MCF 10A (cell line): Measurements from ENCODE around the gene F8. TPM values are rescaled to one million over a fixed set of nuclear protein-coding genes. Genes with fewer than 3 reads are reported as not detected.
A peak's percentile ranks its signal among the peaks of the same experiment; 100 is the strongest.

Source experiments
- BruUV-seq: library from RNA; stranded (reverse); fragments of 400-500 nt; replicated peaks from 2 replicates; lab custom pipeline; 2021; lab: Mats Ljungman, UMichigan
- CTCF ChIA-PET: fragments of 300-600 bp; sonication (Branson Sonifier 250); formaldehyde crosslinking; extraction: SDS; loops from one replicate; lab custom pipeline; 2021; ENCODE audit warnings: antibody characterized with exemption, inconsistent platforms; lab: Yijun Ruan, JAX
- POLR2A ChIA-PET: fragments of 300-600, 350-650 bp; sonication (Branson Sonifier 250); formaldehyde crosslinking; extraction: SDS; loops from one replicate; lab custom pipeline; 2020; ENCODE audit warnings: antibody characterized with exemption, inconsistent platforms; lab: Yijun Ruan, JAX
- DNase-seq: peaks from one replicate; pipeline ENCODE4 v3.0.0-alpha.2; 2018; ENCODE audit not compliant: unreplicated experiment
- H3K27ac Mint-ChIP-seq: one replicate; pipeline ENCODE4 v1.8.0; 2022; ENCODE audit warnings: mild to moderate bottlenecking, low read depth, mixed read lengths; ENCODE audit not compliant: unreplicated experiment
- H3K27me3 Mint-ChIP-seq: one replicate; pipeline ENCODE4 v1.8.0; 2022; ENCODE audit warnings: mixed read lengths; ENCODE audit not compliant: insufficient read depth, unreplicated experiment
- H3K36me3 Mint-ChIP-seq: one replicate; pipeline ENCODE4 v1.8.0; 2022; ENCODE audit warnings: mild to moderate bottlenecking, moderate library complexity, mixed read lengths; ENCODE audit not compliant: insufficient read depth, unreplicated experiment
- H3K4me1 Mint-ChIP-seq: one replicate; pipeline ENCODE4 v1.8.0; 2022; ENCODE audit warnings: mixed read lengths; ENCODE audit not compliant: insufficient read depth, unreplicated experiment
- H3K4me3 Mint-ChIP-seq: one replicate; pipeline ENCODE4 v1.8.0; 2022; ENCODE audit warnings: mild to moderate bottlenecking, moderate library complexity, mixed read lengths; ENCODE audit not compliant: unreplicated experiment
- H3K9me3 Mint-ChIP-seq: one replicate; pipeline ENCODE4 v1.8.0; 2022; ENCODE audit warnings: mixed read lengths; ENCODE audit not compliant: unreplicated experiment
- intact Hi-C: fragments of 100-400 bp; cut with micrococcal nuclease; formaldehyde crosslinking; loops from 2 replicates; pipeline ENCODE4 v1.14.1; 2022
- total RNA-seq: library from RNA; stranded (reverse); gene quantifications from 2 replicates; pipeline ENCODE4 v1.2.3, GENCODE V29; 2022
- TF ChIP-seq, protein P1 (sequence below): fragments of 200-600 bp; IDR thresholded peaks from one replicate; pipeline ENCODE4 v1.8.0; 2022; ENCODE audit warnings: antibody characterized with exemption, mild to moderate bottlenecking; ENCODE audit not compliant: unreplicated experiment

The F8 gene
- total RNA-seq, 1 experiment from 2014 or later = 5.3 TPM

DNA sequence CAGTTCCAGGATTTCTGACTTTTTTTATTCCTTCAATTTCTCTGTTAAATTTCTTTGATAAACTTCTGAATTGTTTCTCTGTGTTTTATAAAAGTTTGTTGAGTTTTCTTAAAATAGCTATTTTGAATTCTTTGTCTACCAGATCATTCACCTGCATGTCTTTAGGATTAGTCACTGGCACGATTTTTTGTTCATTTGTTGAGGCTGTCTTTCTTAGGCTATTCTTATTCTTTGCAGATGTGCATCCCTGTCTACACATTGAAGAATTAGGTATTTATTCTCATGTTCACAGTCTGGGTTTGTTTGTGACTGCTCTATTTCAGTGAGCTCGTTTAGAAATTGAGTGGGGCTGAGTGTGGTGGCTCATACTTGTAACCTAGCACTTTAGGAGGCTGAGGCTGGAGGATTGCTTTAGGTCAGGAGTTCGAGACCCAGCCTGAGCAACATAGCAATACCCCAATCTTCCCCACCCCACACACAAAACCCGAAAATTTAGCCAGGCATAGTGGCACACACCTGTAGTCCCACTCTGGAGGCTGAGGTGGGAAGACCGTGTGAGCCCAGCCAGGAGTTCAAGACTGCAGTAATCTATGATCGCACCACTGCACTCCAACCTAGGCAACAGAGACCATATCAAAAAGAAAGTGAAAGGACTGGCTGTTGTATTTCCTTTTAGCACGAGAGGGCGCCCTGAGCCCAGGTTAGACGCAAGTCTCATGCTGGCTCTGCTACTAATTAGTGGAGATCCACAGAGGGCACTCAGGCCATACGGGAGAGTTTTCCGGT is 42.0 kb downstream of the F8 start:
- intact Hi-C loops = loop anchor here (1.0 to 2.0 kb wide), 6 partner anchors 62 to 840 kb away; no protein-coding TSS in a partner anchor
- Mint-ChIP-seq H3K4me3 (peak overlapping the region; percentile 71), H3K9me3 (peaks cover 8% of the 10 kb centered on the region), H3K4me1 (peaks cover 18% of the 10 kb centered on the region), H3K27me3 (no peaks in the 10 kb centered on the region), H3K27ac (peak overlapping the region; percentile 86), H3K36me3 (peaks cover 6% of the 10 kb centered on the region)
- BruUV-seq = no TSS peak
- TF ChIP-seq, protein P1, sequence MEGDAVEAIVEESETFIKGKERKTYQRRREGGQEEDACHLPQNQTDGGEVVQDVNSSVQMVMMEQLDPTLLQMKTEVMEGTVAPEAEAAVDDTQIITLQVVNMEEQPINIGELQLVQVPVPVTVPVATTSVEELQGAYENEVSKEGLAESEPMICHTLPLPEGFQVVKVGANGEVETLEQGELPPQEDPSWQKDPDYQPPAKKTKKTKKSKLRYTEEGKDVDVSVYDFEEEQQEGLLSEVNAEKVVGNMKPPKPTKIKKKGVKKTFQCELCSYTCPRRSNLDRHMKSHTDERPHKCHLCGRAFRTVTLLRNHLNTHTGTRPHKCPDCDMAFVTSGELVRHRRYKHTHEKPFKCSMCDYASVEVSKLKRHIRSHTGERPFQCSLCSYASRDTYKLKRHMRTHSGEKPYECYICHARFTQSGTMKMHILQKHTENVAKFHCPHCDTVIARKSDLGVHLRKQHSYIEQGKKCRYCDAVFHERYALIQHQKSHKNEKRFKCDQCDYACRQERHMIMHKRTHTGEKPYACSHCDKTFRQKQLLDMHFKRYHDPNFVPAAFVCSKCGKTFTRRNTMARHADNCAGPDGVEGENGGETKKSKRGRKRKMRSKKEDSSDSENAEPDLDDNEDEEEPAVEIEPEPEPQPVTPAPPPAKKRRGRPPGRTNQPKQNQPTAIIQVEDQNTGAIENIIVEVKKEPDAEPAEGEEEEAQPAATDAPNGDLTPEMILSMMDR = peak; percentile 84
- ChIA-PET POLR2A (interaction anchor here (0.6 to 1.5 kb wide), 4 partner anchors 46 to 682 kb away, joined by 3 to 5 read pairs (median 4); partner anchors contain the start of gene FUNDC2), CTCF (interaction anchor here (0.6 to 1.9 kb wide), 32 partner anchors 10 to 1013 kb away, joined by 3 to 20 read pairs (median 4); partner anchors contain the start of genes F8, FUNDC2 and VBP1)
- DNase-seq = peak; percentile 86

DNA sequence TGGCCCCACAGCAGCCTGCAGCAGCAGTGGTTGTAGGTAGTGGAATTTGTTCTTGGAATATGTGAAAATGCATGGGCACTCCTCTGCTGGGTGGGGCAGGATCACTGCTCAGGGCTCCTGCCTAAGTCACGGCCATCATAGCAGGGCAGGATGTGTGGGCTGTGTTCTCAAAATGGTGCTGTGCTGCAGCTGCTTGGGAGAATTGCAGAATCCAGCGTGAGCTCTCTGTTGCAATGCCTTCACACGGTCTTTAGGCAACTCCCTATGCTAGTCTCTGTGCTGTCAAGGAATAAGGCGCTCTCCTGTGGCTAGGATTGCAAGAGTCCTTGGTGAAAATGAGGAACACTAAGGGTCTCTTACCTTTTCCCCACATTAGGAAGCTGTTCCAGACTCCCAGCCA is 42.9 kb downstream of the F8 start:
- Mint-ChIP-seq H3K27ac (peak overlapping the region; percentile 86), H3K4me3 (no peak overlapping the region), H3K36me3 (peaks cover 6% of the 10 kb centered on the region), H3K9me3 (peaks cover 8% of the 10 kb centered on the region), H3K4me1 (peaks cover 18% of the 10 kb centered on the region), H3K27me3 (no peaks in the 10 kb centered on the region)
- CTCF ChIA-PET = interaction anchor here (0.7 to 1.9 kb wide), 25 partner anchors 9 to 246 kb away, joined by 3 to 20 read pairs (median 5); partner anchors contain the start of genes FUNDC2 and VBP1
- TF ChIP-seq, protein P1 = no peak
- intact Hi-C loops = loop anchor here (2.0 kb wide), 1 partner anchor 199 kb away; no protein-coding TSS in a partner anchor
- POLR2A ChIA-PET = interaction anchor here (0.6 to 1.5 kb wide), 4 partner anchors 47 to 683 kb away, joined by 3 to 5 read pairs (median 4); partner anchors contain the start of gene FUNDC2
- BruUV-seq = no TSS peak
- DNase-seq = no peak

- no peaks in the 10 kb centered on the region for H3K27me3 Mint-ChIP-seq
- TF ChIP-seq, protein P1 = no peak
- H3K27ac Mint-ChIP-seq = no peak overlapping the region
- intact Hi-C loops = no loop called here
- CTCF ChIA-PET = interaction anchor here (0.9 to 1.2 kb wide), 2 partner anchors 12 to 51 kb away, joined by 3 to 7 read pairs; no protein-coding TSS in a partner anchor
- no peak for DNase-seq
- no peaks in the 10 kb centered on the region for H3K36me3 Mint-ChIP-seq
- POLR2A ChIA-PET = no interaction called here
- H3K4me3 Mint-ChIP-seq = no peak overlapping the region
- H3K4me1 Mint-ChIP-seq = peaks cover 6% of the 10 kb centered on the region
- H3K9me3 Mint-ChIP-seq = peaks cover 4% of the 10 kb centered on the region
- BruUV-seq = no TSS peak
These were observed 54.2 kb downstream of the F8 start for GRCh38 chrX:154968353-154968752.

GRCh38 chrX:154967603-154968002 is 54.9 kb downstream of the F8 start:
- Mint-ChIP-seq H3K27ac (no peak overlapping the region), H3K9me3 (peaks cover 6% of the 10 kb centered on the region), H3K36me3 (no peaks in the 10 kb centered on the region), H3K27me3 (peaks cover under 1% of the 10 kb centered on the region), H3K4me1 (peaks cover 6% of the 10 kb centered on the region), H3K4me3 (no peak overlapping the region)
- DNase-seq = peak; percentile 32
- TF ChIP-seq, protein P1 = no peak
- POLR2A ChIA-PET = no interaction called here
- no TSS peak for BruUV-seq
- intact Hi-C loops = no loop called here
- CTCF ChIA-PET = interaction anchor here (1.0 kb wide), 1 partner anchor 50 kb away, joined by 5 read pairs; no protein-coding TSS in a partner anchor
